Prostate gland (tissue), 2 donors: ENCODE results near the gene ARID3C.
A peak's percentile ranks its signal among the peaks of the same experiment; 100 is the strongest.

ENCODE experiments used
- POLR2A ChIP-seq: fragments of 450-650 bp; IDR thresholded peaks from one replicate; pipeline ENCODE4 v1.6.1; 2016; ENCODE audit warnings: antibody characterized with exemption, mild to moderate bottlenecking
- POLR2AphosphoS5 ChIP-seq: sonication (generic); formaldehyde crosslinking; IDR thresholded peaks from one replicate; pipeline ENCODE4 v1.6.1; 2017; ENCODE audit warnings: antibody characterized with exemption
- TF ChIP-seq, protein P1 (sequence below), 4 experiments: fragments of 200-600 bp in 2 of 4; fragments of 450-650 bp in 2 of 4; sonication (generic) in 2 of 4; IDR thresholded peaks; 1 replicate in 3 of 4; 2 replicates in 1 of 4; pipeline ENCODE4 v1.5.1; 2016 to 2019; ENCODE audit warnings: antibody characterized with exemption in 4 of 4, mild to moderate bottlenecking in 2 of 4, moderate library complexity in 2 of 4

DNA sequence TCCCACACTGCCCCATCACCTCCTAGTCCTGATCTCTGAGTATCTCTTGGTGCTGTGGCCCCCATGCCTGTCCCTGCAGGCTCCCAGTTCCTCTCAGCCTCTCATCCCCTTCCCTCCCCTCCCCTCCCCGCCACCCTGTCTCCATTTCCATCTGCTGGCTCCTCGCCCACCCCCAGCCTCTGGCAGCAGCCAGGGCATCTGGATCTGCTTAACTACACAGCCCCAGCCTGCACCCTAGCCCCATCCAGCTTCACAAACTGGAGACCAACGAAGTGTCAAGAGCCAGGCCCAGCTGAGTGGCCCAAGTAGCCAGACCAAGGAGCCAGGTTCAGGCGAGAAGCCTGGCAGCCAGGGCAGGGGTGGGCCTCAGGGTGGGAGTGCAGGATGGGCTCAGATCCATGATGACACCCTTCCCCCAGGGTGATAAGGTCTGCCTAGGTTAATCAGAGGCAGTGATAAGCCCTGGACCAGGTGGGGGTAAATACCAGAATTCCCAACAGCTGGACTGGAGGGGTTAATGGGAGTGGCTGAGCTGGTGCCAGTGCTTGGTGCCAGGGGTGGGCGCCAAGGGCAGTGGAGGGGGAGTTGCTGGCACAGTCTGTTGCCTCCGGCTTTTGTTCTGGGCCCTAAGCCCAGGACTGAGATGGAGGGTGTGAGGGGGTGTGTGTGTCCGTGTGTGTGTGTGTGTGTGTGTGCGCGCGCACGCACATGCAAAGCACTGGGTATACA is 25.6 kb upstream of the ARID3C start:
- TF ChIP-seq POLR2A, result no peak
- TF ChIP-seq, protein P1, sequence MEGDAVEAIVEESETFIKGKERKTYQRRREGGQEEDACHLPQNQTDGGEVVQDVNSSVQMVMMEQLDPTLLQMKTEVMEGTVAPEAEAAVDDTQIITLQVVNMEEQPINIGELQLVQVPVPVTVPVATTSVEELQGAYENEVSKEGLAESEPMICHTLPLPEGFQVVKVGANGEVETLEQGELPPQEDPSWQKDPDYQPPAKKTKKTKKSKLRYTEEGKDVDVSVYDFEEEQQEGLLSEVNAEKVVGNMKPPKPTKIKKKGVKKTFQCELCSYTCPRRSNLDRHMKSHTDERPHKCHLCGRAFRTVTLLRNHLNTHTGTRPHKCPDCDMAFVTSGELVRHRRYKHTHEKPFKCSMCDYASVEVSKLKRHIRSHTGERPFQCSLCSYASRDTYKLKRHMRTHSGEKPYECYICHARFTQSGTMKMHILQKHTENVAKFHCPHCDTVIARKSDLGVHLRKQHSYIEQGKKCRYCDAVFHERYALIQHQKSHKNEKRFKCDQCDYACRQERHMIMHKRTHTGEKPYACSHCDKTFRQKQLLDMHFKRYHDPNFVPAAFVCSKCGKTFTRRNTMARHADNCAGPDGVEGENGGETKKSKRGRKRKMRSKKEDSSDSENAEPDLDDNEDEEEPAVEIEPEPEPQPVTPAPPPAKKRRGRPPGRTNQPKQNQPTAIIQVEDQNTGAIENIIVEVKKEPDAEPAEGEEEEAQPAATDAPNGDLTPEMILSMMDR (IDR thresholded peaks at IDR 0.05), result no peak
- TF ChIP-seq POLR2AphosphoS5, result peak; percentile 67
